Caco-2 (cell line): ENCODE data around the gene BTBD9. TPM values are rescaled to one million over a fixed set of nuclear protein-coding genes. Genes with fewer than 3 reads are reported as not detected.

Source experiments
- BruUV-seq: library from RNA; stranded (reverse); fragments of 400-500 nt; replicated peaks from 2 replicates; lab custom pipeline; 2021; lab: Mats Ljungman, UMichigan
- CTCF ChIA-PET: fragments of 300-600 bp; sonication (Branson Sonifier 250); formaldehyde crosslinking; loops from one replicate; lab custom pipeline; 2022; ENCODE audit warnings: antibody characterized with exemption; lab: Charles Lee
- POLR2A ChIA-PET: fragments of 300-600 bp; sonication (Branson Sonifier 250); formaldehyde crosslinking; loops from one replicate; lab custom pipeline; 2022; ENCODE audit warnings: antibody characterized with exemption; lab: Charles Lee
- DNase-seq, 2 experiments: peaks; one replicate each; pipeline versions ENCODE4 v3.0.0 to v3.0.0-alpha.2; 2020 to 2022
- H3K27me3 ChIP-seq: replicated peaks from 2 replicates; pipeline ENCODE4 v1.6.0; 2011; ENCODE audit warnings: low read length; ENCODE audit not compliant: control insufficient read depth, insufficient read depth
- H3K36me3 ChIP-seq: 2 replicates; pipeline ENCODE4 v1.5.1; 2011; ENCODE audit warnings: low read length; ENCODE audit not compliant: control insufficient read depth, insufficient read depth
- H3K4me1 ChIP-seq: fragments of 250-450 bp; sonication (Bioruptor Pico); 2 replicates; pipeline ENCODE4 v1.5.1; 2020; ENCODE audit warnings: mild to moderate bottlenecking
- H3K4me3 ChIP-seq: 2 replicates; pipeline ENCODE4 v1.5.1; 2011; ENCODE audit warnings: low read depth, mild to moderate bottlenecking, control low read depth, low read length
- H3K9me3 ChIP-seq: fragments of 250-450 bp; sonication (Bioruptor Pico); 2 replicates; pipeline ENCODE4 v1.5.1; 2020; ENCODE audit warnings: mild to moderate bottlenecking, moderate library complexity
- H3K27ac Mint-ChIP-seq: one replicate; pipeline ENCODE4 v1.8.0; 2022; ENCODE audit warnings: mixed read lengths; ENCODE audit not compliant: unreplicated experiment
- H3K27me3 Mint-ChIP-seq: one replicate; pipeline ENCODE4 v1.8.0; 2022; ENCODE audit warnings: mixed read lengths; ENCODE audit not compliant: insufficient read depth, unreplicated experiment
- H3K36me3 Mint-ChIP-seq: one replicate; pipeline ENCODE4 v1.8.0; 2022; ENCODE audit warnings: mild to moderate bottlenecking, mixed read lengths; ENCODE audit not compliant: insufficient read depth, unreplicated experiment
- H3K4me1 Mint-ChIP-seq: one replicate; pipeline ENCODE4 v1.8.0; 2022; ENCODE audit warnings: low read depth, mixed read lengths; ENCODE audit not compliant: unreplicated experiment
- H3K4me3 Mint-ChIP-seq: one replicate; pipeline ENCODE4 v1.8.0; 2022; ENCODE audit warnings: mild to moderate bottlenecking, moderate library complexity, mixed read lengths; ENCODE audit not compliant: unreplicated experiment
- H3K9me3 Mint-ChIP-seq: one replicate; pipeline ENCODE4 v1.8.0; 2022; ENCODE audit warnings: mixed read lengths; ENCODE audit not compliant: unreplicated experiment
- CTCF ChIP-seq, 2 experiments: fragments of 200-600 bp in 1 of 2; IDR thresholded peaks; 1 replicate in 1 of 2; 2 replicates in 1 of 2; pipeline versions ENCODE4 v1.5.1 to v1.8.0; 2011 to 2022; ENCODE audit warnings: antibody characterized with exemption in 1 of 2, control low read depth in 1 of 2, inconsistent platforms in 1 of 2, low read depth in 1 of 2, low read length in 1 of 2, mild to moderate bottlenecking in 1 of 2, moderate library complexity in 1 of 2; ENCODE audit not compliant: insufficient read depth in 1 of 2, severe bottlenecking in 1 of 2, unreplicated experiment in 1 of 2
- intact Hi-C: fragments of 100-400 bp; cut with micrococcal nuclease; formaldehyde crosslinking; loops from one replicate; pipeline ENCODE4 v1.10.0; 2022; ENCODE audit not compliant: unreplicated experiment
- total RNA-seq: library from RNA; stranded (reverse); gene quantifications from 2 replicates; pipeline ENCODE4 v1.2.3, GENCODE V29; 2022

BTBD9 gene
- total RNA-seq, 1 experiment from 2014 or later, result 19.6 TPM

DNA sequence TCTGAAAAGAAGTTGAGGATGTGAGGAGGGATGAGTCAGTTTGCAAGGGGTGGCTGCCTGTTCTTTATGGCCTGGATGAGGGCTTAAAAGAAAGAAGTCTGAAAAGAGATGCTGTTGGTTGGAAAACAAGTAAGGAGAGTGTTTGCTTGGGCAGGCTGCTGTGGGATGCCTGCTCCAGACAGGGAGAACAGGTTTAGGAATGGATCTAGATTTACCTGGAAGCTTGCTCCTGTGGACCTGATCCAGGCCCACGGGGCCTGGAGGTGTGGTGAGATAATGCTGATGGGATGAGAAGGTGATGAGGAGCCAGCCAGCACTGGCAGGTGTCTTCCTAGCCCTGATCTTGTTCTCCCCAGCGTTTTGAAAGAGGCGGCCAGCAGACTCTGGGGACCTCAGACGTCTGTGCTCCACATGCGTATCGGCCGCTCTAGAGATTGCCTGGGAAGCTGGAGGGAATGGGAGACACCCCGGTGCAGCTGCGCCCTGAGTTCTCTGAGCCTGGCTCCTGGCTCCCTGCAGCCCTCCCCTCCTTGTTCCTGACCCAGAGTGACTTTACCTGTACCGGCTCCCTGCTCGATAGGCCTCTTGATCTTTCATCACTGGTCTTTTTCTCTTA lies 488.9 kb downstream of the BTBD9 start:
- CTCF ChIA-PET, result no interaction called here
- Mint-ChIP-seq H3K4me1 (no peaks in the 10 kb centered on the region), H3K36me3 (peaks cover 24% of the 10 kb centered on the region), H3K27ac (no peak overlapping the region), H3K4me3 (no peak overlapping the region), H3K9me3 (no peaks in the 10 kb centered on the region), H3K27me3 (no peaks in the 10 kb centered on the region)
- Histone ChIP-seq H3K9me3 (no peaks in the 10 kb centered on the region), H3K36me3 (no peaks in the 10 kb centered on the region), H3K4me3 (no peak overlapping the region), H3K27me3 (no peaks in the 10 kb centered on the region), H3K4me1 (no peaks in the 10 kb centered on the region)
- BruUV-seq, result no TSS peak
- POLR2A ChIA-PET, result no interaction called here
- DNase-seq, result no peak
- intact Hi-C loops, result no loop called here
- TF ChIP-seq CTCF (IDR thresholded peaks at IDR 0.05; ENCODE audit: insufficient read depth in 1 of 2, low read depth in 1 of 2, low read length in 1 of 2, severe bottlenecking in 1 of 2, unreplicated experiment in 1 of 2), result no peak

DNA sequence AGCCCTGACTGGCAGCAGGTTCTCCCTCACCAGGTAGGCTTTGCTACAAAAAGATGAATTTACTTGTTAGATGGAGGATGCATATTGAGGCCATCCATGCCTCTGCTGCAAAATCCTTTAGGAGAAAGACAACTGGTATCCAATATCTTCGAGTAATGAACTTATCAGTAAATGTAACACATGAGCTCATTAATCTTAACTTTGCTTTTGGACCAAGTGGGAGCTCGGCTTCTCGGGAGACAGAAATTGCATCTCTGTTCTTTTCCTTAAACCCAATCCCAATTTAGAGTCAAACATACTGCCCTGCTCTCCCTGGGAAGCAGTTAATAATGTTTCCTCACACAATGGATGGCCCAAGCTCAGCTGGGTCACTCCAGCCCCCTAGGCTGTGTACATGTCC lies 489.7 kb downstream of the BTBD9 start:
- intact Hi-C loops, result no loop called here
- no peaks in the 10 kb centered on the region for H3K36me3 ChIP-seq
- CTCF ChIA-PET, result interaction anchor here (0.6 kb wide), 1 partner anchor 980 kb away, joined by 5 read pairs; the partner anchor contains the start of gene PIM1
- no peaks in the 10 kb centered on the region for H3K9me3 ChIP-seq
- H3K36me3 Mint-ChIP-seq, result peaks cover 20% of the 10 kb centered on the region
- H3K4me1 ChIP-seq, result no peaks in the 10 kb centered on the region
- H3K4me1 Mint-ChIP-seq, result no peaks in the 10 kb centered on the region
- no peak for TF ChIP-seq CTCF (IDR thresholded peaks at IDR 0.05; ENCODE audit: insufficient read depth in 1 of 2, low read depth in 1 of 2, low read length in 1 of 2, severe bottlenecking in 1 of 2, unreplicated experiment in 1 of 2)
- H3K4me3 ChIP-seq, result no peak overlapping the region
- no peaks in the 10 kb centered on the region for H3K9me3 Mint-ChIP-seq
- no peaks in the 10 kb centered on the region for H3K27me3 ChIP-seq
- POLR2A ChIA-PET, result interaction anchor here (0.5 kb wide), 1 partner anchor 332 kb away, joined by 4 read pairs; no protein-coding TSS in a partner anchor
- BruUV-seq, result no TSS peak
- no peaks in the 10 kb centered on the region for H3K27me3 Mint-ChIP-seq
- H3K27ac Mint-ChIP-seq, result no peak overlapping the region
- DNase-seq, result no peak
- H3K4me3 Mint-ChIP-seq, result no peak overlapping the region

DNA sequence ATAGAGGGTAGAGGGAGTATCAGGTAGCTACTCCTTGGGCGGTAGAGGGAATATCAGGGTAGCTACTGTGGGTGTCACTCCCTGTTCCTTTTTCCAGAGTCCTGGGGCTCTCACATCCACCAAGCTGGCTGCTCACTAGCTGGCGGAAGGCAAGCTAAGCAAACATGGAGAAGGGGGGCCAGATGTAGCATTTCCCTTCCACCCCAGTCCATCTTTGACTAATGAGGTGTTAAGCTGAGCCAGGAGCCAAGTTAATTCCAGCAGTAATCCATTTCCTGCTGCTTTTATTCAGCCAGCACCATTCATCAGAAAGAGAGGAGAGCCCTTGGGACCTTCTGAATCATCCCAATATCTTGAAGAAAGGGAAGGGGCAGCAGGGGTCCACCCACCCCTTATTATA lies 490.2 kb downstream of the BTBD9 start:
- BruUV-seq, result no TSS peak
- no peak overlapping the region for H3K4me3 Mint-ChIP-seq
- CTCF ChIA-PET, result interaction anchor here (0.6 kb wide), 1 partner anchor 980 kb away, joined by 5 read pairs; the partner anchor contains the start of gene PIM1
- Histone ChIP-seq H3K27me3 (no peaks in the 10 kb centered on the region), H3K4me1 (no peaks in the 10 kb centered on the region), H3K9me3 (no peaks in the 10 kb centered on the region), H3K36me3 (no peaks in the 10 kb centered on the region), H3K4me3 (no peak overlapping the region)
- no peak for DNase-seq
- H3K36me3 Mint-ChIP-seq, result peaks cover 18% of the 10 kb centered on the region
- no peak for TF ChIP-seq CTCF (IDR thresholded peaks at IDR 0.05; ENCODE audit: insufficient read depth in 1 of 2, low read depth in 1 of 2, low read length in 1 of 2, severe bottlenecking in 1 of 2, unreplicated experiment in 1 of 2)
- intact Hi-C loops, result no loop called here
- H3K27me3 Mint-ChIP-seq, result no peaks in the 10 kb centered on the region
- H3K9me3 Mint-ChIP-seq, result no peaks in the 10 kb centered on the region
- no peaks in the 10 kb centered on the region for H3K4me1 Mint-ChIP-seq
- POLR2A ChIA-PET, result interaction anchor here (0.5 kb wide), 1 partner anchor 331 kb away, joined by 4 read pairs; no protein-coding TSS in a partner anchor
- no peak overlapping the region for H3K27ac Mint-ChIP-seq
